Dermis blood vessel endothelial cell (primary cell): ENCODE measurements around the gene ENDOU. TPM values are rescaled to one million over a fixed set of nuclear protein-coding genes. Genes with fewer than 3 reads are reported as not detected.

Source experiments
- DNase-seq: peaks from one replicate; pipeline ENCODE4 v3.0.0; 2010
- total RNA-seq: library from RNA; depleted of rRNA; stranded (reverse); fragments of >200 nt; gene quantifications from 2 replicates; pipeline ENCODE4 v1.2.3, GENCODE V29; 2014

The ENDOU gene
- total RNA-seq, 1 donor from 2014 or later, result not detected

GRCh38 chr12:47717443-47718193 is 7.7 kb downstream of the ENDOU start:
- peak; percentile 91 for DNase-seq

GRCh38 chr12:47717046-47717442 is 8.2 kb downstream of the ENDOU start:
- no peak for DNase-seq

GRCh38 chr12:47715877-47716548 is 9.3 kb downstream of the ENDOU start:
- DNase-seq, result no peak

- DNase-seq, result peak; percentile 84
These were observed 9.9 kb downstream of the ENDOU start for GRCh38 chr12:47715393-47715876.

- no peak for DNase-seq
These were observed 10.4 kb downstream of the ENDOU start for GRCh38 chr12:47714826-47715386.

GRCh38 chr12:47712171-47712570 is 13.1 kb downstream of the ENDOU start:
- DNase-seq, result no peak

GRCh38 chr12:47711448-47711847 is 13.8 kb downstream of the ENDOU start:
- no peak for DNase-seq

GRCh38 chr12:47710278-47710677 is 15.0 kb downstream of the ENDOU start:
- DNase-seq, result no peak

- DNase-seq, result no peak
These were observed 15.6 kb downstream of the ENDOU start for GRCh38 chr12:47709671-47710070.

- DNase-seq, result no peak
These were observed 16.1 kb downstream of the ENDOU start for GRCh38 chr12:47709237-47709636.

GRCh38 chr12:47707905-47708543 is 17.3 kb downstream of the ENDOU start:
- no peak for DNase-seq

GRCh38 chr12:47707355-47707754 is 17.9 kb downstream of the ENDOU start:
- no peak for DNase-seq

- DNase-seq, result peak; percentile 97
These were observed 19.5 kb downstream of the ENDOU start, which contains the start of gene RPAP3 for GRCh38 chr12:47705566-47706425. RPAP3 (minus strand) TSS chr12:47706030; CDS start chr12:47702840, 3,190 bp downstream.

GRCh38 chr12:47705229-47705565 is 20.1 kb downstream of the ENDOU start:
- DNase-seq, result peak; percentile 6

GRCh38 chr12:47704719-47705118 is 20.6 kb downstream of the ENDOU start:
- no peak for DNase-seq

- no peak for DNase-seq
These were observed 25.0 kb downstream of the ENDOU start for GRCh38 chr12:47700263-47700662.

- no peak for DNase-seq
These were observed 26.7 kb downstream of the ENDOU start for GRCh38 chr12:47698631-47699030.

- no peak for DNase-seq
These were observed 27.2 kb downstream of the ENDOU start for GRCh38 chr12:47698055-47698454.

- no peak for DNase-seq
These were observed 36.1 kb downstream of the ENDOU start for GRCh38 chr12:47689215-47689614.

- no peak for DNase-seq
These were observed 37.7 kb downstream of the ENDOU start for GRCh38 chr12:47687636-47688035.

- DNase-seq, result peak; percentile 73
These were observed 38.5 kb downstream of the ENDOU start for GRCh38 chr12:47686645-47687240.

GRCh38 chr12:47679785-47680184 is 45.5 kb downstream of the ENDOU start:
- no peak for DNase-seq
